ENCODE results near the gene CCDC159.
A peak's percentile ranks its signal among the peaks of the same experiment; 100 is the strongest.
"Not testable (repeated sequence)": the region's sequence is repeated elsewhere in the genome, so short reads cannot be mapped to it uniquely, and the experiment has no call there.

Gene CCDC159

DNA sequence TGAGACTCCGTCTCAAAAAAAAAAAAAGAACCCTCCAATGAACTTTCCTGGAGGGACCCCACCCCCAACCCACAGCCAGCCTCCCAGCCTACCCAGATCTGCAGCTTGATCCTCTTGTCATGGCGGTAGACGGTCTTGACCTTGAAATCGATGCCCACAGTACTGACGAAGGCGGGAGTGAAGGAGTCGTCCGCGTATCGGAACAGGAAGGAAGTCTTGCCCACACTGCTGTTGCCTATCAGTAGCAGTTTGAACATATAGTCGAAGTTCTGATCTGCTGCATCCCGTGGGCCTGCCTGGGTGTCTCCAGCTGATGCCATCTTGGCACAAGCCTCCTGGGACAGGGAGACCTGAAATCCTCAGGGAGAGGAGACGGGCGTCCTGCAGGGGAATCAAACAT lies 9.2 kb upstream of the CCDC159 start:
- DNase-seq (ENCODE audit: low spot score), result no peak
- FAIRE-seq, result no peak

DNA sequence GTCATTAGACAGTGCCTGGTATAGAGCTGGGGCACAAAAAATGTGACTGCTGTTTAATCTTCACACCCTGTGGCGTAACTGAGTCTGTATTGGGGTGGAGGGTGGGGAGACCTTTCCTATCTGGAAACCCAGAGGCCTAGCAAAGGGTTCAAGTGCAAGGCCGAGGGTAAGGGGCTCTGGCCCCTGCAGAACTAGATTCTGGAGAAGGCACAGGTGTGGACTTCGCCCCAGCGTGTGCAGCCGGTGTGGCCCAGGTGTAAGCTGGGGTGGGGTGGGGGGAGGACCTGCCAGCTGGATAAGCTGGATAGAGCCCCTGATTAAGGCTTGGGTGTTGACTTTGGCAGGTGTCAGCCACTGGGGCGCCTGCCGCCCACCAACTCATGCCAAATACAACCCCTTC lies 8.2 kb upstream of the CCDC159 start:
- FAIRE-seq (no peak), DNase-seq (ENCODE audit: low spot score) (no peak)

DNA sequence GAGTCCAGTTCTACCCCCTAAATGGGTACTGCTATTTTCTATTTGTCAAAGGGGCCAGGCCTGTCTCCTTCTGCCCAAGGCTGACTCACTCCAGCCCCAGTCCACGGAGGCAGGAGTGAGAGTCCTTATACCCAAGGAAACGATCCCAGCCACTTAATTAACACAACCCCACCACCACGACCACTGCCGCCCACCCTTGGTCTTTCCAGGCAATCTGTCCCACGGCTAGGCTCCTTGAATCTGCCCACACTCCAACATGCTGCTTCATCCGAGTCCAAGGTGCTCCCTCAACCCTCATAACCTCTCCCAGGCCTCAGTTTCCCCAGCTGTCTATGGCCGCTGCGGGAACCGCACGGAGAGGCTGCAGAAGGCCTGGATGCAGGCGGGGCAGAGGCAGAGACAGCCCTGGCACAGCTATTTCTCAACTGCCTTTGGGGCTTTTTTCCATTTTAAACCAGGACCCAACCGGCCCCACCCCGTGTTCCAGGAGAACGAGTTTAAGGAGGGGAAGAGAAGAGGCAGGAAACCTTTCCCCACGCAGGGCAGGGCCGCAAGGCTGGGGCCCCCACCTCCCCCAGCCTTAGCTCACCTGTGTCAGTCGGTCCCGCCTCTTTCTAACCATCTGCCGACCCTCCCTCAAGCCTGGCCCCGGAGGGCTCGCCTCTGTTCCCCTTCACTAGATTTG lies 7.6 kb upstream of the CCDC159 start:
- DNase-seq (ENCODE audit: low spot score) (no peak), FAIRE-seq (no peak)

- peak; percentile 7 for DNase-seq (ENCODE audit: low spot score)
- FAIRE-seq, result no peak
These were observed 6.8 kb upstream of the CCDC159 start, which contains the start of gene RAB3D for GRCh38 chr19:11339254-11340098. RAB3D (minus strand) TSS chr19:11339657; CDS start chr19:11337399, 2,258 bp downstream.

DNA sequence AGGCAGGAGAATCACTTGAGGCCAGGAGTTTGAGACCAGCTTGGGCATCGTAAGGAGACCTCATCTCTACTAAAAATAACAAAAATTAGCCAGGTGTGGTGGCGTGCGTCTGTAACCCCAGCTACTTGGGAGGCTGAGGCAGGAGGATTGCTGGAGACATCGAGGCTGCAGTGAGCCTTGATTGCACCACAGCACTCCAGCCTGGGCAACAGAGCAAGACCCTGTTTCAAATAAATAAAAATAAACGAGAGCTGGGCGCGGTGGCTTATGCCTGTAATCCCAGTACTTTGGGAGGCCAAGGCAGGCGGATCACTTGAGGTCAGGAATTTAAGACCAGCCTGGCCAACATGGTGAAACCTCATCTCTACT lies 6.2 kb upstream of the CCDC159 start:
- not testable (repeated sequence) for FAIRE-seq; DNase-seq (ENCODE audit: low spot score)

DNA sequence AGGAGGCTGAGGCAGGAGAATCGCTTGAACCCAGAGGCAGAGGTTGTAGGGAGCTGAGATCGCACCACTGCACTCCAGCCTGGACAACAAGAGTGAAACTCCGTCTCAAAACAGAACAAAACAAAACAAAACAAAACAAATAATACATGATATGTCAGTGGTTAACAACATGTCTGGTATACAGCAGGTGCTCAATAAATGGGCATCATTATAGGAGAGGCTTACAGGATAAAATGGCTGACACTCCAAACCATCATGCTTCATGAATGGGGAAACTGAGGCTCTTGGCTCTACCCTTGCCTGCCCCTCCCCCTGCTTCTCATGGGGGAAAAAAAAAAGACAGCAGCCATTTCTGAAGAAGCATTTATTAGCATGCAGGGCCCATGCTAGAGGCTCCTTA lies 3.9 kb upstream of the CCDC159 start:
- FAIRE-seq (no peak), DNase-seq (ENCODE audit: low spot score) (no peak)

DNA sequence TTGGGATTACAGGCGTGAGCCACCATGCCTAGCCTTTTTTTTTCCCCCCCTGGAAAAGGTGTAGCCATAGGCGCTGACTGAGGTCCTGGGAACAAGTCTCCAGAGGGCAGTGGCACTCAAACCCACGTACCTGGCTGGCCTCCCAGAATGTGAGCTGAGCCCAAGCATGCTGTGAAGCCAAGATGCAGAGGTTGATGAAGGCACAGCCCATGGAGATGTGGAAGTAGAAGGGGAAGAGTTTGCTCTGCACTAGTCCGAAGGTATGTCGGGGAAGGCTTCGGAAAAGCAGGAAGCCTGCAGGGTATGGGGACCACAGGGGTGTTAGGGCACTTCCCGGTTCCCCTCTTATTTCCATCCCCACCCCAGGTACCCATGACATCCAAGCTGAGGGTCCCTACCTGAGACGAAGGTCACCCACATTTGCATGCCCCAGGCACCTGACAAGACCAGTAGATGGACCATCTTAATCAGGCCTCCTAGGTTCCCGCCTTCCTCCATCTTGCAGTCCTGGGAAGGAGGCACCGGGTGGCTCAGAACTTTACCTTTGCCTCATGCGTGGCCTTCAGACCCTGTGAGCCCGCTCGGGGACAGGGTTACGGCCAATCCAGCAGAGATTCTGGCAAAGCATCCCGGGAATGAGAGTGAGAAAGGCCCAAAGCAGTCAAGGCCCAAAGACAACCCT lies 1.1 kb upstream of the CCDC159 start:
- DNase-seq (ENCODE audit: low spot score), result peak; percentile 15
- no peak for FAIRE-seq

GRCh38 chr19:11347546-11348039 lies 1.3 kb downstream of the CCDC159 start:
- no peak for FAIRE-seq
- no peak for DNase-seq (ENCODE audit: low spot score)

DNA sequence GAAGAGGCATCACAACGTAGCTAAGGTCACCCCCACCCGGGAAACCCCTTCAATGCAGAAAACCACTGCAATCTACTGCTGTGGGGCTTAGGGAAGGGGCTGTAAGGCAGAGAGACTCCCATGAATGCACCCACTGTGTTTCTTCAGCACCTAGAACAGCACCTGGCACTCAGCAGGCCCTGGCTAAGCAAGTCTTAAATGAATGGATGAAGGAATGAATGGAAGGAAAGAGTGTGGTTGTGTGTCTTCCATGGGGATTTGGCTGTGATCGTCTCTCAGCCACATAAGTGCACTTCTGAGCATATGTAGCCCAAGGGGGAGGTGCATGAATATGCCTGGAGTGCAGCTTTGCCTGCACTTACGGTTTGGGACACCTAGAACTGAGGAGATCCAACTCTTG lies 2.9 kb downstream of the CCDC159 start:
- no peak for DNase-seq (ENCODE audit: low spot score)
- FAIRE-seq, result no peak

GRCh38 chr19:11354102-11354501 lies 7.8 kb downstream of the CCDC159 start:
- not testable (repeated sequence) for FAIRE-seq; DNase-seq (ENCODE audit: low spot score)

- FAIRE-seq, result no peak
- peak; percentile 44 for DNase-seq (ENCODE audit: low spot score)
These were observed 9.1 kb downstream of the CCDC159 start, which contains the start of gene PLPPR2 for GRCh38 chr19:11355160-11356073. PLPPR2 (plus strand) TSS chr19:11355432; CDS start chr19:11357674, 2,242 bp downstream.

GRCh38 chr19:11356074-11356397 lies 9.7 kb downstream of the CCDC159 start:
- FAIRE-seq (no peak), DNase-seq (ENCODE audit: low spot score) (no peak)

- FAIRE-seq, result no peak
- no peak for DNase-seq (ENCODE audit: low spot score)
These were observed 10.6 kb downstream of the CCDC159 start for GRCh38 chr19:11356676-11357550.

- DNase-seq (ENCODE audit: low spot score) (no peak), FAIRE-seq (no peak)
These were observed 13.1 kb downstream of the CCDC159 start for GRCh38 chr19:11359421-11359820.

GRCh38 chr19:11361037-11361770 lies 14.9 kb downstream of the CCDC159 start:
- DNase-seq (ENCODE audit: low spot score) (no peak), FAIRE-seq (no peak)

GRCh38 chr19:11361771-11362731 lies 15.7 kb downstream of the CCDC159 start:
- no peak for DNase-seq (ENCODE audit: low spot score)

DNA sequence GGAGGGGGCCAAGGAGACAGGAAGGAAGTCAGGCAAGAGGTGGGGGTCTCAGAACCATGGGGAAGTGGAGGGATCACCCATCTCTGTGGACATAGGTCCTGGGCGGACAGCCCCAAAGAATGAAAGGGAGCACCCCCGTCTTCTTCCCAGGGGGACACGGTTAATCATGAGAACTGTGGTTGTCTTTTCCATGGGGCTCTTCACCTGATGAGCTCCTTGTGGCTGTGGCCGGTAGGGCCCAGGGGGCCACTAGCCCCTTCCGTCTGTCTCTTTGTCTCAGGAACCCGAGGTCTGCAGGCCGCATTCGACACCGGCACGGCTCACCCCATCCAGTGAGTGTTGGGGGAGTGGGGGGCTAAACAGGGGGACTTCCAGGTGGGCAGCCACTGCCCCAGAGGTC lies 17.6 kb downstream of the CCDC159 start:
- no peak for DNase-seq (ENCODE audit: low spot score)
- FAIRE-seq, result no peak

More at GRCh38 chr19:11361771-11362731, 15.7 kb downstream of the CCDC159 start:
- FAIRE-seq, result no peak

DNA sequence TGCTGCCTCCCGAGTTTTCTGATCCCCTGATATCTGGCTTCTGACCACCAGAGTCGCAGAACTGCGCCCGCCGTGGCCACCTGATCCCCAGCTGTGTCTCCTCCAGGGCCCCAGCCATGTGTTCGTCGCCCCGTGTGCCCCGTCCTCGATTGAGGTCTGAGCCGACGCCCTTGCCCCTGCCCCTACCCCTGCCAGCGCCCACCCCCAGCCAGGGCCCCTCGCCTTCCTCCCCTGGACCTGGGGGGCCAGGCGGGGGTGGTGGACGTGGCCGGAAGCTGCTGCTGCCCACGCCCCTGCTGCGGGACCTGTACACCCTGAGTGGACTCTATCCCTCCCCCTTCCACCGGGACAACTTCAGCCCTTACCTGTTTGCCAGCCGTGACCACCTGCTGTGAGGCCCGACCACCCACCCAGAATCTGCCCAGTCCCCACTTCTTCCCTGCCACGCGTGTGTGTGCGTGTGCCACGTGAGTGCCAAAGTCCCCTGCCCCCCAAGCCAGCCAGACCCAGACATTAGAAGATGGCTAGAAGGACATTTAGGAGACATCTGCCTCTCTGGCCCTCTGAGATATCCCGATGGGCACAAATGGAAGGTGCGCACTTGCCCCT lies 18.1 kb downstream of the CCDC159 start:
- no peak for DNase-seq (ENCODE audit: low spot score)
- FAIRE-seq, result no peak
